HG02885 (cell line): ENCODE data around the gene SLC26A9.

ENCODE experiments used
- ATAC-seq: cut with Tn5 transposase; IDR thresholded peaks from one replicate; pipeline ENCODE4 v1.9.1; 2021; ENCODE audit warnings: mild to moderate bottlenecking; ENCODE audit not compliant: unreplicated experiment, poor library complexity

Gene SLC26A9

GRCh38 chr1:205949753-205950152, 6.5 kb upstream of the SLC26A9 start:
- no peak for ATAC-seq

GRCh38 chr1:205948886-205949285, 5.6 kb upstream of the SLC26A9 start:
- ATAC-seq = no peak

GRCh38 chr1:205948039-205948438, 4.8 kb upstream of the SLC26A9 start:
- ATAC-seq = no peak

GRCh38 chr1:205947024-205947423, 3.8 kb upstream of the SLC26A9 start:
- no peak for ATAC-seq

- no peak for ATAC-seq
These were observed 1.8 kb upstream of the SLC26A9 start for GRCh38 chr1:205945069-205945468.

GRCh38 chr1:205944525-205944924, 1.3 kb upstream of the SLC26A9 start:
- no peak for ATAC-seq

- ATAC-seq = no peak
These were observed 561 bp downstream of the SLC26A9 start for GRCh38 chr1:205942631-205943159.

GRCh38 chr1:205940710-205941109, 2.5 kb downstream of the SLC26A9 start:
- no peak for ATAC-seq

GRCh38 chr1:205939690-205940330, 3.4 kb downstream of the SLC26A9 start:
- ATAC-seq = no peak

- no peak for ATAC-seq
These were observed 4.6 kb downstream of the SLC26A9 start for GRCh38 chr1:205938682-205939081.

GRCh38 chr1:205936846-205937586, 6.2 kb downstream of the SLC26A9 start:
- no peak for ATAC-seq

- ATAC-seq = no peak
These were observed 6.9 kb downstream of the SLC26A9 start for GRCh38 chr1:205936311-205936710.

- ATAC-seq = no peak
These were observed 7.4 kb downstream of the SLC26A9 start for GRCh38 chr1:205935869-205936268.

- ATAC-seq = no peak
These were observed 8.5 kb downstream of the SLC26A9 start for GRCh38 chr1:205934788-205935187.

GRCh38 chr1:205933671-205934618, 9.3 kb downstream of the SLC26A9 start:
- ATAC-seq = no peak

GRCh38 chr1:205932776-205933175, 10.5 kb downstream of the SLC26A9 start:
- no peak for ATAC-seq

- ATAC-seq = no peak
These were observed 12.4 kb downstream of the SLC26A9 start for GRCh38 chr1:205930799-205931281.

GRCh38 chr1:205930195-205930577, 13.1 kb downstream of the SLC26A9 start:
- no peak for ATAC-seq

- no peak for ATAC-seq
These were observed 13.6 kb downstream of the SLC26A9 start for GRCh38 chr1:205929496-205930194.

- ATAC-seq = no peak
These were observed 14.9 kb downstream of the SLC26A9 start for GRCh38 chr1:205928317-205928716.
